ENCODE data around the gene RASAL3. TPM values are rescaled to one million over a fixed set of nuclear protein-coding genes. Genes with fewer than 3 reads are reported as not detected.

RASAL3 gene
- total RNA-seq, 1 experiment from 2014 or later: 1.9 TPM

- Mint-ChIP-seq H3K36me3 (ENCODE audit: insufficient read depth in 1 of 3, low read depth in 3 of 3) (peaks cover 35 to 46% (median 44%) of the 10 kb centered on the region in 3 experiments), H3K4me3 (no peak overlapping the region), H3K4me1 (peaks cover 7 to 11% of the 10 kb centered on the region in 2 experiments), H3K27ac (no peak overlapping the region), H3K9me3 (peaks cover 0 to 3% of the 10 kb centered on the region in 2 experiments; a peak in 2 of 5 replicates), H3K27me3 (ENCODE audit: low read depth) (no peaks in the 10 kb centered on the region)
- H3K23ac ChIP-seq (ENCODE audit: insufficient read length, low read depth, low read length): no peak overlapping the region
- H2BK12ac ChIP-seq (ENCODE audit: insufficient read length, low read depth, low read length): no peak overlapping the region
- no peak overlapping the region for H4K5ac ChIP-seq (ENCODE audit: insufficient read length, low read depth, low read length)
- no peaks in the 10 kb centered on the region for H3K4me1 ChIP-seq (ENCODE audit: insufficient read depth, low read length)
- H3K79me1 ChIP-seq (ENCODE audit: insufficient read depth, low read depth, low read length, poor library complexity, severe bottlenecking): peaks cover 7% of the 10 kb centered on the region
- no peaks in the 10 kb centered on the region for H3K9me3 ChIP-seq (ENCODE audit: control insufficient read depth, low read depth, low read length)
- H3K14ac ChIP-seq (ENCODE audit: insufficient read depth, low read length): no peak overlapping the region
- H3K18ac ChIP-seq (ENCODE audit: insufficient read length, low read depth, low read length): no peak overlapping the region
- peaks cover 11% of the 10 kb centered on the region; the same call in 1 of the 2 replicates for H3K79me2 ChIP-seq (ENCODE audit: insufficient read depth, low read length)
- no peak overlapping the region for H3T11ph ChIP-seq (ENCODE audit: low read length)
- no peak overlapping the region for H2AK5ac ChIP-seq (ENCODE audit: insufficient read length, low read length)
- WGBS (ENCODE audit: extremely low coverage, insufficient read length, low lambda C conversion rate): no CpG with 5 or more reads among the region's 22 CpGs
- H4K8ac ChIP-seq (replicated peaks; ENCODE audit: insufficient read length, low read depth, low read length): no peak overlapping the region
- no peak overlapping the region for H4K91ac ChIP-seq (ENCODE audit: insufficient read length, low read depth, low read length)
- no peak overlapping the region for H2BK120ac ChIP-seq (ENCODE audit: low read depth, low read length, poor library complexity, severe bottlenecking)
- H3K56ac ChIP-seq (ENCODE audit: insufficient read length, low read depth, low read length): no peak overlapping the region
- DNase-seq: no peak
- no peaks in the 10 kb centered on the region for H4K20me1 ChIP-seq (ENCODE audit: control insufficient read depth, insufficient read depth, insufficient read length)
- no peak overlapping the region for H2BK15ac ChIP-seq (ENCODE audit: low read depth, low read length)
- peaks cover 6% of the 10 kb centered on the region for H3K23me2 ChIP-seq (ENCODE audit: insufficient read length, low read depth, low read length, poor library complexity, severe bottlenecking)
- TF ChIP-seq CTCF (conservative IDR thresholded peaks at IDR 0.05): peak; percentile 10; the same call in 1 of the 3 replicates
- no peak overlapping the region for H3K27ac ChIP-seq (ENCODE audit: insufficient read length, low read depth, low read length)
- no peak overlapping the region for H3K4me2 ChIP-seq (ENCODE audit: insufficient read depth, insufficient read length, low read length)
- no peak overlapping the region for H2BK5ac ChIP-seq (ENCODE audit: insufficient read length, low read length)
- no peak overlapping the region for H2AFZ ChIP-seq (ENCODE audit: low read length)
- no peak overlapping the region for H2BK20ac ChIP-seq (ENCODE audit: low read depth, low read length, poor library complexity, severe bottlenecking)
- H3K4ac ChIP-seq (ENCODE audit: low read depth, low read length): no peak overlapping the region
- no peaks in the 10 kb centered on the region for H3K27me3 ChIP-seq (ENCODE audit: insufficient read depth, low read length)
- H3K9ac ChIP-seq (ENCODE audit: extremely low read depth, insufficient read length, low read length): no peak overlapping the region
Measured at GRCh38 chr19:15422296-15423075, 41.9 kb downstream of the RASAL3 start.
